ENCODE measurements around the gene ADGRB3.

The ADGRB3 gene

DNA sequence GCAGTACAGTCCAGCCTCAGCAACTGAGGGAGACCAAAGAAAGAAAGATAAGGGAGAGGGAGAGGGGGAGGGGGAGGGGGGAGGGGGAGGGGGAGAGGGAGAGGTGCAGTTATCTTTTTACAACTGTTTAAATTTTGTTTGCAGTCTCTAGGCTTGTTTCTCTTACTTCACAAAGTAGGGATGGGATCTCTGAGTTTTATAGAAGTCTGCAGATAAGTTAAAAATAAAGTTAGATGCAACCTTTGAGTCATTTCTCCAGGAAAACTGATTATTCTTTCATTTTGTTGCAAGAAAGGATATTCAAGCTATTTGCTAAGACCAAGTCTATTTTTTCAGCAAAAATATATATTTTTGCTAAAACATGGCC is 487.3 kb downstream of the ADGRB3 start:
- in situ Hi-C loops (cut with MboI; ENCODE audit: low pct_unique_long_range_greater_than_20kb, low sequenced_read_pairs, unreplicated experiment), result no loop called here
- no peak for DNase-seq (ENCODE audit: low spot score)
- TF ChIP-seq, protein P1, sequence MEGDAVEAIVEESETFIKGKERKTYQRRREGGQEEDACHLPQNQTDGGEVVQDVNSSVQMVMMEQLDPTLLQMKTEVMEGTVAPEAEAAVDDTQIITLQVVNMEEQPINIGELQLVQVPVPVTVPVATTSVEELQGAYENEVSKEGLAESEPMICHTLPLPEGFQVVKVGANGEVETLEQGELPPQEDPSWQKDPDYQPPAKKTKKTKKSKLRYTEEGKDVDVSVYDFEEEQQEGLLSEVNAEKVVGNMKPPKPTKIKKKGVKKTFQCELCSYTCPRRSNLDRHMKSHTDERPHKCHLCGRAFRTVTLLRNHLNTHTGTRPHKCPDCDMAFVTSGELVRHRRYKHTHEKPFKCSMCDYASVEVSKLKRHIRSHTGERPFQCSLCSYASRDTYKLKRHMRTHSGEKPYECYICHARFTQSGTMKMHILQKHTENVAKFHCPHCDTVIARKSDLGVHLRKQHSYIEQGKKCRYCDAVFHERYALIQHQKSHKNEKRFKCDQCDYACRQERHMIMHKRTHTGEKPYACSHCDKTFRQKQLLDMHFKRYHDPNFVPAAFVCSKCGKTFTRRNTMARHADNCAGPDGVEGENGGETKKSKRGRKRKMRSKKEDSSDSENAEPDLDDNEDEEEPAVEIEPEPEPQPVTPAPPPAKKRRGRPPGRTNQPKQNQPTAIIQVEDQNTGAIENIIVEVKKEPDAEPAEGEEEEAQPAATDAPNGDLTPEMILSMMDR (IDR thresholded peaks at IDR 0.05; ENCODE audit: extremely low read depth, insufficient read depth, missing control alignments), result no peak

DNA sequence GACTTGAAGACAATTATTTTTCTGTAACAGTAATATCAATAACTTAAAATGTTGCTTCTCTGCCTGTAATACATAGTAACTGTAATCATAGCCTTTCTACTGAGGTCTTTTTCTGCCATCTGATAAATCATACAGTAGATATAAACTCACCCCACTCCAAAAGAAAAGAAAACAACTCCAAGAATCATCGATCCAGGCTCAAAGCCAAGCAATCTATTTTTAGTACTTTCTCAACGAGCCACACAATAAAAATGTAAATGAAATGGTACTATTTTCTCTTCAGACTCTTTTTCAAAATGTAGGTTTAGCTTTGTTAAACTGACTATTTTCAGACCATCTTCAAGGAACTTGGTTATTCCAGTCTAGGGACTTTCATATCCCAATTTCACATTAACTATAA is 493.3 kb downstream of the ADGRB3 start:
- in situ Hi-C loops (cut with MboI; ENCODE audit: low pct_unique_long_range_greater_than_20kb, low sequenced_read_pairs, unreplicated experiment), result no loop called here
- DNase-seq (ENCODE audit: low spot score), result no peak
- TF ChIP-seq, protein P1 (IDR thresholded peaks at IDR 0.05; ENCODE audit: extremely low read depth, insufficient read depth, missing control alignments), result no peak

DNA sequence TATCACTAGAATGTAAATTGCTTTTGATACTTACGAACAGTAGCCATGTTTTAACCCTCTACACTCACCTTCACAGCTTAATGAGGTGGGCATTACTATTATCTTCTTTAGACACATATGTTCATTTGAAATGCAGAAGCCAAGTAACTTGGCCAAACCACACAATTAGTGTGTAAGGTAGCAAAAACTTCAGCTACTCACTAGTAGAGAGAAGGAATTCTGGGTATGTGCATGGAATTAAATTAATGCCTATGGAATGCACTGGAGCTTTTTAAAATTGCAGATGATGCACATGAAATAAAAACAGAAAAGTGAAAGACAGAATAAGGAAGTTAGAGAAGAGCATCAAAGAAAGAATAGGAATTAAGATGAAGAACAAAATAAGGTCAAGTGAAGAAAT is 494.0 kb downstream of the ADGRB3 start:
- in situ Hi-C loops (cut with MboI; ENCODE audit: low pct_unique_long_range_greater_than_20kb, low sequenced_read_pairs, unreplicated experiment), result no loop called here
- DNase-seq (ENCODE audit: low spot score), result no peak

DNA sequence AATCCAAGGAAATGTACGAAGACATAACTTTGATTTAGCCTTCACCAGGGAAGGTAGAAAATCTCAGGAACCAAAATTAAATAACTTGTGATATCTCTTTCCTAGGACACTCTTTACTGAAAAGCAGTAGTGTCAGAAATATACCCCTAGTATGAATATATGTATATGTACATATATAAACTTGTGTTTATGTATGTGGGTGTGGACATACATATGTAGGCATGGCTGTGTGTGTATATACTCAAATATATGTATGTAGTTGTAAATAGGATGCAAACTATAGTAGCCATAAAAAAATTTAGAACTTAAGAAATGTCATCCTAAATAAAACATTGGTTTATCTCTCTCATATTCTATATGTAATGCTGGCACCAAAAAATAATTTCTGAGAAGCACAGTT is 500.8 kb downstream of the ADGRB3 start:
- DNase-seq (ENCODE audit: low spot score), result no peak
- TF ChIP-seq, protein P1 (IDR thresholded peaks at IDR 0.05; ENCODE audit: extremely low read depth, insufficient read depth, missing control alignments), result no peak
- in situ Hi-C loops (cut with MboI; ENCODE audit: low pct_unique_long_range_greater_than_20kb, low sequenced_read_pairs, unreplicated experiment), result no loop called here

More for the DNA sequence above, 494.0 kb downstream of the ADGRB3 start:
- TF ChIP-seq, protein P1 (IDR thresholded peaks at IDR 0.05; ENCODE audit: extremely low read depth, insufficient read depth, missing control alignments), result no peak

DNA sequence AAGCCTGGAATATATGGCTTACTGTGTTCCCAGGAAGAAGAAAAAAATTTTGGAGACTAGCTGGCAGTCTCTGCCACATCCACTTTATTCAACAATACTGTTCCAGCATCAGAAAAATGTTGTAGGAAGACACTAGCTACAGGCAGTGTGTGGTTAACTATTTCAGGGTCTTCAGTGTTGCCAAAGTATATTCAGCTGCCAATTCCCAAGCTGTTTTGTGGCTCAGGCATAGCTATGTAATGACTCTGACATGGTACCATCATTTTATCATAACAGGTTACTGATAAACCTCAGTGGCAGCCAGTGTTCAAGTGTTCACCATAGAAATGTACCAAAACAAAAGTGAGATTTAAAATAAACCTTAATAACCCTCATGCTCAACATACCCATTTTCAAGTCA is 503.1 kb downstream of the ADGRB3 start:
- DNase-seq (ENCODE audit: low spot score), result no peak
- in situ Hi-C loops (cut with MboI; ENCODE audit: low pct_unique_long_range_greater_than_20kb, low sequenced_read_pairs, unreplicated experiment), result no loop called here

DNA sequence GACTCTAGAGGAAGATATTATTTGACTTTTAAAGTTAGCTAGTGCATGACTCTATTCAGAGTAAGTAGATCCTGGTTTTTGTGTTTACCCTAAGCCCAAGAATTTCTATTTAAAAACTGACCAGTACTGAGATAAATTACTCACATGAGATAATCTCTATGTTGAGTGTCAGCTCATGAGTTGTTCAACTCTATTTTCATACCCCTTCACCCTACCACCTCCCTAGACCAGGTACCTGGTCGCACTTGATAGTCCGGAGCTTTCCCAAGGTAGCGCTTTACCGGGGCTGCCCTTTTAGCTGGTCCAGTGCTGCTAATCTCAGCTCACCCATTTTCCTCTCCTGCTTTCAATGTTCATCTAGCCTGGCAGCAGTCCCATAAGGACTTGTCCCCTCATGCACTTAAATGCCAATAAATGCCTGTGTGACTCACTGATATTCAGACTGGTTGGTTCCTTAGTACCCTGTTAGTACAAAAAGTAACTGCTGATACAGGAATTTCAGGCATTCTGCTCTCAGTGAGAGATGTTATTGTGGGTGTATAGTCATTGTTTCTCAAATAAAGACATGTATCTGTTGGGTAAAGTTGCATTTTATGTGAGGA is 503.9 kb downstream of the ADGRB3 start:
- TF ChIP-seq, protein P1 (IDR thresholded peaks at IDR 0.05; ENCODE audit: extremely low read depth, insufficient read depth, missing control alignments), result no peak
- DNase-seq (ENCODE audit: low spot score), result no peak

More for the DNA sequence above, 503.1 kb downstream of the ADGRB3 start:
- TF ChIP-seq, protein P1 (IDR thresholded peaks at IDR 0.05; ENCODE audit: extremely low read depth, insufficient read depth, missing control alignments), result no peak

More for the DNA sequence above, 503.9 kb downstream of the ADGRB3 start:
- in situ Hi-C loops (cut with MboI; ENCODE audit: low pct_unique_long_range_greater_than_20kb, low sequenced_read_pairs, unreplicated experiment), result no loop called here

All from GM13977 (cell line).